GM18873 (cell line): ENCODE data around the gene MYEOV.

Experiments
- ATAC-seq: cut with Tn5 transposase; IDR thresholded peaks from one replicate; pipeline ENCODE4 v1.9.1; 2021; ENCODE audit warnings: mild to moderate bottlenecking, moderate library complexity, moderate number of reproducible peaks; ENCODE audit not compliant: unreplicated experiment, low FRiP score

MYEOV gene

GRCh38 chr11:69300120-69301060 lies 6.4 kb downstream of the MYEOV start:
- no peak for ATAC-seq

GRCh38 chr11:69301081-69301454 lies 7.1 kb downstream of the MYEOV start:
- ATAC-seq = no peak

- no peak for ATAC-seq
These were observed 7.8 kb downstream of the MYEOV start for GRCh38 chr11:69301455-69302401.

GRCh38 chr11:69302447-69303020 lies 8.6 kb downstream of the MYEOV start:
- ATAC-seq = no peak

GRCh38 chr11:69303427-69303826 lies 9.5 kb downstream of the MYEOV start:
- ATAC-seq = no peak

GRCh38 chr11:69304258-69304657 lies 10.3 kb downstream of the MYEOV start:
- ATAC-seq = no peak

GRCh38 chr11:69304686-69305085 lies 10.7 kb downstream of the MYEOV start:
- no peak for ATAC-seq

GRCh38 chr11:69305885-69306540 lies 12.1 kb downstream of the MYEOV start:
- no peak for ATAC-seq

- no peak for ATAC-seq
These were observed 12.9 kb downstream of the MYEOV start for GRCh38 chr11:69306821-69307220.

GRCh38 chr11:69307421-69307820 lies 13.5 kb downstream of the MYEOV start:
- ATAC-seq = no peak

GRCh38 chr11:69307871-69308431 lies 14.0 kb downstream of the MYEOV start:
- no peak for ATAC-seq

GRCh38 chr11:69308491-69308911 lies 14.5 kb downstream of the MYEOV start:
- no peak for ATAC-seq

- no peak for ATAC-seq
These were observed 15.1 kb downstream of the MYEOV start for GRCh38 chr11:69308936-69309615.

- no peak for ATAC-seq
These were observed 15.8 kb downstream of the MYEOV start for GRCh38 chr11:69309631-69310280.

- ATAC-seq = no peak
These were observed 16.4 kb downstream of the MYEOV start for GRCh38 chr11:69310351-69310750.

GRCh38 chr11:69310934-69311766 lies 17.2 kb downstream of the MYEOV start:
- ATAC-seq = no peak

- ATAC-seq = no peak
These were observed 17.9 kb downstream of the MYEOV start for GRCh38 chr11:69311767-69312385.
